Daoy (cell line): ENCODE measurements around the gene MDFIC. TPM values are rescaled to one million over a fixed set of nuclear protein-coding genes. Genes with fewer than 3 reads are reported as not detected.
"Not testable (repeated sequence)": the region's sequence is repeated elsewhere in the genome, so short reads cannot be mapped to it uniquely, and the experiment has no call there.

Experiments used
- DNase-seq: peaks from one replicate; pipeline ENCODE4 v3.0.0-alpha.2; 2015; ENCODE audit warnings: low read depth
- total RNA-seq: library from RNA; depleted of rRNA; stranded (reverse); fragments of >200 nt; shearing (Covaris generic); gene quantifications from 2 replicates; pipeline ENCODE4 v1.2.3, GENCODE V29; 2014; rRNA removed

MDFIC gene, protein sequence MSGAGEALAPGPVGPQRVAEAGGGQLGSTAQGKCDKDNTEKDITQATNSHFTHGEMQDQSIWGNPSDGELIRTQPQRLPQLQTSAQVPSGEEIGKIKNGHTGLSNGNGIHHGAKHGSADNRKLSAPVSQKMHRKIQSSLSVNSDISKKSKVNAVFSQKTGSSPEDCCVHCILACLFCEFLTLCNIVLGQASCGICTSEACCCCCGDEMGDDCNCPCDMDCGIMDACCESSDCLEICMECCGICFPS
- total RNA-seq = 45.0 and 45.9 TPM in 2 replicates

DNA sequence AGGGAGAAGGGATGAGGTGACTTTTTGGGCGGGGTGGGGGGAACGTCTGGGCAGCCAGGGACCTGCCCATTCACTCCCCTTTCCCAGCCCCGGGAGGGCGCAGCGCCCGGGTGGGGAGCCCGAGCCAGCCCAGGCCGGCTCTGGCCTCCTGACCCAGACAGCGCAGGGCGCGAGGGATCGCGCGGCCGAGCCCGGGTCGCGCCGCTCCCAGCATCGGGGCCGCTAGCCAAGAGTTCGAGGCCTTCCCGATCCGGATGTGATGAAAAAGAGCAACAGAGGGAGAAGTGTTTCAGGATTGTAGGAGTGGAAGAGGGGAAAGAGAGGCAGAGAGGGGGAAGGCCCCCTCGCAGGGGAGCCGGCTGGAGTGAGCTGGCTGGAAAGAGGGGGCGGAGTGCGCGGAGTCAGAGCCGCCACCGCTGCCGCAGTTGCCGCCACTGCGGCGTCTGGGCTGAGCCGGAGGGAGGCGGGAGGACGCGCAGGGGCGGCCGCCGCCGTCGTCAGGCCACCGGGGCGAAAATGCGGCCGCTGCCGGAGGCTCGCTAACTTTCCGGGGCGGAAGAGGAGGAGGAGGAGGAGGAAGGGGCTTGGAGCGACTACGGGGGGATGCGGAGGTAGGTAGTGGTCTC is at the start of gene MDFIC:
Gene MDFIC, plus strand, starts transcription at position 69 of the 626 bp plus-strand sequence. CDS start 940 bp downstream, outside the sequence.
- peak; percentile 87 for DNase-seq

DNA sequence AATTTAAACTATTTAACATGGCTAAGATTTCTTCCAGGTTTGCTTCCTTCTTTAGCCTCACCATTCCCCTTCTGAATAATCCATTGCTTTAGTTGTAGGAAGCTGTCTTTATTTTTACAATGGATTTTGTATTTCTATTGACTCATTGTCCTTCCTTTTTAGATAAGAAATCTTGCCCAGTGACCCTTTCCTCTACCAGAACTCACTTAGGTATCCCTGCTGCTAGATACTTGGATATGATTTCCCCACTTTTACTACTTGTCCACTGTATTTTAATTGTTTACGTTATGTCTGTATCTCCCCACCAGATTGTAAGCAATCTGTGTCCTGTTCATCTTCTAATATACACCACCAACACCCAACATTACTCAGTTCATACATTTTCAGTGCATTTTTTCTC is 47.7 kb upstream of the MDFIC start:
- DNase-seq = no peak

DNA sequence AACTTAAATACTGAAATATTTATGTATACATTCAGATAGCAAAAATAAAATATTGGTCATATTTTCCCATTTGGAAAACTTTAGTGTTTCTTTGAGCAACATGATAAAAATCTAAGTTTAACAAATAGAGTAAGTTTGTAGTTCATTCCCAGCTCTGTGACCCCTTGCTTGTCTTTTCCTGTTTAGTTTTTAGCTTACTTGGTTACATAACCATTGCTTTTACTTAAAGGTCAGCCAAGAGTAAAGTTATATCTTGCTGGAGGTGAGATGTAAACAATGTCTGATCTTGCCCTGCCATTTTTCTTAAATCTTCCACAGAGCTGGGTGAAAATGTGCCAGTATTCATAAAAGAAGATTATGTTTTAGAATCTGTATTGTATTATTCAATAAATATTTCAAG is 46.7 kb upstream of the MDFIC start:
- no peak for DNase-seq

GRCh38 chr7:114879554-114879953 is 42.3 kb upstream of the MDFIC start:
- DNase-seq = no peak

GRCh38 chr7:114885836-114886235 is 36.1 kb upstream of the MDFIC start:
- DNase-seq = no peak

- DNase-seq = no peak
Observed at GRCh38 chr7:114886241-114886640, 35.7 kb upstream of the MDFIC start.

DNA sequence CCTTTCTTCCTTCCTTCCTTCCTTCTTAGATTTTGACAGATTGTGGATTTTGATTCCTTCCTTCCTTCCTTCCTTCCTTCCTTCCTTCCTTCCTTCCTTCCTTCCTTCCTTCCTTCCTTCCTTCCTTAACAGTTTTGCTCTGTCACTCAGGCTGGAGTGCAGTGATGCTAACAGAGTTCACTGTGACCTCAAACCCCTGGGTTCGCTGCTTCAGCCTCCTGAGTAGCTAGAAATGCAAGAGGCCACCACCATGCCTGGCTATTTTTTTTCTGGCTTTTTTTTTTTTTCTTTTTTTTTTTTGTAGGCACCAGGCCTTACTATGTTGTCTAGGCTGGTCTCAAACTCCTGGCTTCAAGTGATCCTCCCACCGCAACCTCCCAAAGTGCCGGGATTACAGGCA is 32.8 kb upstream of the MDFIC start:
- not testable (repeated sequence) for DNase-seq

DNA sequence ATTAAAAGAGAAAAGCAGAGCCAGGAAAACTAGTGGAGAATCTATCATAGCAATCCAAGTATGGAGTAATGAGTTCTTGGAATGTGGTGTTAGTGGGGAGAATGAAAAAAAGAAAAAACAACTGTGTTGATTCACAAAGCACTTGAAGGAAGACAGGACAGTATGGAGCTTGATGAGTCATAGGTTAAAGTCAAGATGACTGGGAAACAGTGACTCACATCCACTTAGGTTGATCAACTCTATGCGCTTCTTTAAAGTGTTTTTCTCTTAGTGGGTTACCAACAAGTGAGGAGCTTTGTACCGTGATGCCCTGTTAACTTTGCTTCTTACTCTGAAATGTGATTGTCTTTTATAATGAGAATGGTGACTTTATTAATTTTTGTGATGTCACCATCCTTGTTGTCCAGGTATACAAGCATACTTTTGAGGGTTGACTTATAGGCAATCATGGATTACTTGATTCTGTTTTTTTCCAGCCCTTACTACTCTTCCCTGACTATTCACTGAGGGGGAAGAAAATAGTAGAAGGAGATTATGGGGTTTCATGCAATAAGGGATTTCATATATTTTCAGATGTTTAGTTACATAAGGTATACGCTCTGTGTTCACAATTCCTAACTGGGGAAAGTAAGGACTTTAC is 32.1 kb upstream of the MDFIC start:
- peak; percentile 94 for DNase-seq

DNA sequence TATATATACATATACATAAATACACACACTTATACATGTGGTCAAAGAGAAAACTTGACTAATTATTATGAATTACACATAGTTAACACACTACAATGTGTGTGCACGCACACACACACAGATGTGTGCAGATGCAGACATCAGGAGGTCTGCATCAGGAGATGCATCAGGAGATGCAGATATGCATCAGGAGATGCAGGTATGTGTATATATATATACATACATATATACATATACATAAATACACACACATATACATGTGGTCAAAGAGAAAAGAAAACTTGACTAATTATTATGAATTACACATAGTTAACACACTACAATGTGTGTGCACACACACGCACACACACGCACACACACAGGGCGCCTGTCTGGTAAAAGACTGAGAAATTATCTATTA is 31.3 kb upstream of the MDFIC start:
- no peak for DNase-seq

DNA sequence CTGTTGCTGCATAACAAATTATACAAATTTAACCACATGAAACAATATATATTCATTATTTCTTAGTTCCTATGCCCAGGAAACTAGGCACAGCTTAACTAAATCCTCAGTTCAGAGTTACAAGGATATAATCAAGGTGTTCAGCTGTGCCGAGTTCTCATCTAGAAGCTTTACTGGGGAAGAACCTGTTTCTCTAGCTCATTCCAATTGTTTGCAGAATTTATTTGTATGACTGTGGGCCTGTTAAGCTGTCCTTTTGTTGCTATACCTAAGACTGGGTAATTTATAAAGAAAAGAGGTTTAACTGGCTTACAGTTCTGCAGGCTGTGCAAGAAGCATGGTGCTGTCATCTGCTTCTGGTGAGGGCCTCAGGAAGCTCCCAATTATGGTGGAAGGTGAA is 21.8 kb upstream of the MDFIC start:
- no peak for DNase-seq

- DNase-seq = peak; percentile 12
Observed at GRCh38 chr7:114901771-114902170, 20.1 kb upstream of the MDFIC start.

- no peak for DNase-seq
Observed at GRCh38 chr7:114903131-114903530, 18.8 kb upstream of the MDFIC start.

- DNase-seq = no peak
Observed at GRCh38 chr7:114910787-114911186, 11.1 kb upstream of the MDFIC start.

GRCh38 chr7:114911411-114911810 is 10.5 kb upstream of the MDFIC start:
- DNase-seq = no peak

DNA sequence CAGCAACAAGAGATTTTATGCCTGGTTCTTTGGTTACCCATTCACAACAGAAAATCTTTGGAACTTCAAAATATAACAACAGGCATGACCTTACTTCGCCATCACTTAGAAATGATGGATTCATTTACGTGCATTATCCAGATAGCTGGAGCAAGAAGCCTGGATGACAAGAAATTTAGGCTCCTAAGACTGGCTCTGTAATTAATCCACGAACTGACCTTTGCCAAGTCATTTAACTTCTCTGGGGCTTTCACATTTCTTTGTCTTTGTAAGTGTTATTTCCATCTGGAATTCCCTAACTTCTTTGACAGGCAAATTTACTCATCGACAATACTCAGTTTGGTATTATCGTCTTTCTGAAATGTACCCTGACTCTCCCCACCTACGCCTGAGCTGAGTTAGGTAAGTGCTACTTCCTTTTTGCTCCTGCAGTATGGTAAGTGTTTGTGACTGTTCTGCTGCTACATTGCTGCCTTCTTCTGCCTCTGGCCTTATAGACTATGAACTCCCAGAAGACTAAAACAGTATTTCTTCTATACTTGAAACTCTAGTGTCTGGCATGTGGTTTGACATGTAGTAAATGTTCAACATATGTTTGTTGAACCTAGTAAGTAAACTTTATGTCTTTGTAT is 5.5 kb upstream of the MDFIC start:
- DNase-seq = no peak

- DNase-seq = no peak
Observed at GRCh38 chr7:114917211-114917839, 4.6 kb upstream of the MDFIC start.

- DNase-seq = no peak
Observed at GRCh38 chr7:114919587-114919986, 2.3 kb upstream of the MDFIC start.

DNA sequence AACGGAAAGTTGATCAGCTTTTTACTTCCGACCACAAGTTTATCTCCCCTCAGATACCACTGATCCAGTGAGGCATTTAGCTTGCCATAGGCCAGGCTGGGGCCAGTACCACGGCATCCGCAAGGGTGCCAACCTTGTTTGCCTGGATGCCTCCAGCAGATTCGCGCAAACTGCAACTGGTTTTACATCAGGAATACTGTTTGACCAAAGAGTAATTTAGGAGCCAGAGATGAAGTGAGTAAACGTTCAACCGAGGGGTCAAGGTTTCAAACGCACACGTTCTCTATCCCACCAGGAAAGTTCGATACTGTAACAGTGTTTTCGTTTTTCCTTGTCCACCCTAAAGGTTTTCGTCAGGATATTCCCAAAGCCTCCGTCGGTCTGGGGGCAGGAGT is 266 bp upstream of the MDFIC start:
- peak; percentile 36 for DNase-seq

- peak; percentile 84 for DNase-seq
Observed at GRCh38 chr7:114922652-114923402, 933 bp downstream of the MDFIC start.

GRCh38 chr7:114923403-114923713 is 1.5 kb downstream of the MDFIC start:
- no peak for DNase-seq

DNA sequence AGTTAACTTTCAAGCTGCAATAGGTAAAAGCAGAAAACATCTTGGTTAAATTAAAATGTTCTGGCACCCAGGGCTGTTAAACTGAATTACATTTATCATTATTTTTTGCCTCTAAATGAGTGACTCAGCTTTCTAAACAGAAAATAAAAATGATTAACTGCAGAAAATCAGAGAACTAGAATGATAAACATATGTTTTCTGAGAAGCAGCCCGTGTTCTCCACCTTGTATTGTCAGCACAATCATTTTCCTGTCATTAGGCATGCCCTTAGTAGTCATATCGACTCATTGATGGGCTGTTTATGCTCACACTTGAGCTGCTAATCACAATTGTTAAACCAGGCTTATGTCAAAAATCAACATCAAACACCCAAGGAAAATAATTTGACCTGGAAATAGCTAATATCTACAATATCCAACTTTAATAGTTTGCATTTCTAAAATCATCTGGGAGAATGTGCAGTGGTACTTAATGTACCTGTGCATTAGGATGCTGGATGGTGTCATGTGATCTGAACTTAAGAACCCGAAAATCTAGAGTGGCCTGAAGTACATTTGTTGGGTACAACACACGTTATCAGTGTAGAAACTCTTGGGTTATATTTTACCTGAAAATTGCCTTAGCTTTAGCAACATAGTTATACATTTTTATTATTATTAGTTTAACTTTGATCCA is 2.3 kb downstream of the MDFIC start:
- DNase-seq = no peak
